Measurements from ENCODE around the gene KCNT1. TPM values are rescaled to one million over a fixed set of nuclear protein-coding genes. Genes with fewer than 3 reads are reported as not detected.

KCNT1 gene
- total RNA-seq, 1 experiment from 2014 or later: 0.68 TPM

DNA sequence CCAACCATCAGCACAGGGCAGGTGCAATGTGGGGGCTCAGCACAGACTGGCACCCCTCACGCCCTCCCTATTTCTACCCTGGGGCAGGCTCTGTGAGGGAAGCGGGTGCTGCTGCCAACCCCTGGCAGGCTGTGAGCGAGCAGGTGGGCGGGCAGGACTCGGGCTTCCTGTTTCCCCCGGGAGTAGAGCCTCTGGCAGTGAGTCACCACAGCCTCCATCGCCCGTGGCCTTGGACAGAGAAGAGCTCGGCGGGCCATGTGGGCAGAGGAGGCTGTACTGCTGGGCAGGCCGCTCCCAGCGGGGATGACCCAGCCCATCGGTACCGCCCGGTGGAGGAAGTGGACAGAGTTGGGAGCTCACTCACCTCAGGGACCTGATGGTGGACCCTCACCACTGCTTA, 16.6 kb downstream of the KCNT1 start:
- Histone ChIP-seq H2BK20ac (ENCODE audit: low read depth, low read length, poor library complexity, severe bottlenecking) (no peak overlapping the region), H4K20me1 (ENCODE audit: control insufficient read depth, insufficient read depth, insufficient read length) (no peaks in the 10 kb centered on the region), H3K79me1 (ENCODE audit: insufficient read depth, low read depth, low read length, poor library complexity, severe bottlenecking) (no peaks in the 10 kb centered on the region), H2BK120ac (ENCODE audit: low read depth, low read length, poor library complexity, severe bottlenecking) (no peak overlapping the region), H3K4me1 (ENCODE audit: insufficient read depth, low read length) (no peaks in the 10 kb centered on the region), H3K4ac (ENCODE audit: low read depth, low read length) (no peak overlapping the region), H3K4me2 (ENCODE audit: insufficient read depth, insufficient read length, low read length) (no peak overlapping the region), H2AFZ (ENCODE audit: low read length) (no peak overlapping the region), H3K18ac (ENCODE audit: insufficient read length, low read depth, low read length) (no peak overlapping the region), H3K9me3 (ENCODE audit: control insufficient read depth, low read depth, low read length) (no peaks in the 10 kb centered on the region), H3K23me2 (ENCODE audit: insufficient read length, low read depth, low read length, poor library complexity, severe bottlenecking) (peaks cover 3% of the 10 kb centered on the region), H3K9ac (ENCODE audit: extremely low read depth, insufficient read length, low read length) (no peak overlapping the region), H3K23ac (ENCODE audit: insufficient read length, low read depth, low read length) (no peak overlapping the region), H4K8ac (replicated peaks; ENCODE audit: insufficient read length, low read depth, low read length) (no peak overlapping the region), H3K27ac (ENCODE audit: insufficient read length, low read depth, low read length) (no peak overlapping the region), H2BK5ac (ENCODE audit: insufficient read length, low read length) (no peak overlapping the region), H4K91ac (ENCODE audit: insufficient read length, low read depth, low read length) (no peak overlapping the region), H2BK12ac (ENCODE audit: insufficient read length, low read depth, low read length) (no peak overlapping the region), H3K27me3 (ENCODE audit: insufficient read depth, low read length) (peaks cover 6% of the 10 kb centered on the region; the same call in 1 of the 2 replicates), H2BK15ac (ENCODE audit: low read depth, low read length) (no peak overlapping the region), H3K79me2 (ENCODE audit: insufficient read depth, low read length) (no peaks in the 10 kb centered on the region), H4K5ac (ENCODE audit: insufficient read length, low read depth, low read length) (no peak overlapping the region), H3K14ac (ENCODE audit: insufficient read depth, low read length) (no peak overlapping the region), H3T11ph (ENCODE audit: low read length) (no peak overlapping the region), H3K56ac (ENCODE audit: insufficient read length, low read depth, low read length) (no peak overlapping the region), H2AK5ac (ENCODE audit: insufficient read length, low read length) (no peak overlapping the region)
- Mint-ChIP-seq H3K27me3 (ENCODE audit: low read depth) (peaks cover 30% of the 10 kb centered on the region), H3K27ac (no peak overlapping the region), H3K36me3 (ENCODE audit: insufficient read depth in 1 of 3, low read depth in 3 of 3) (no peaks in the 10 kb centered on the region), H3K4me3 (no peak overlapping the region), H3K9me3 (no peaks in the 10 kb centered on the region), H3K4me1 (peaks cover 0 to 7% of the 10 kb centered on the region in 2 experiments; a peak in 2 of 4 replicates)
- WGBS (ENCODE audit: extremely low coverage, insufficient read length, low lambda C conversion rate): no CpG with 5 or more reads among the region's 15 CpGs
- DNase-seq: no peak
- TF ChIP-seq, protein P1, sequence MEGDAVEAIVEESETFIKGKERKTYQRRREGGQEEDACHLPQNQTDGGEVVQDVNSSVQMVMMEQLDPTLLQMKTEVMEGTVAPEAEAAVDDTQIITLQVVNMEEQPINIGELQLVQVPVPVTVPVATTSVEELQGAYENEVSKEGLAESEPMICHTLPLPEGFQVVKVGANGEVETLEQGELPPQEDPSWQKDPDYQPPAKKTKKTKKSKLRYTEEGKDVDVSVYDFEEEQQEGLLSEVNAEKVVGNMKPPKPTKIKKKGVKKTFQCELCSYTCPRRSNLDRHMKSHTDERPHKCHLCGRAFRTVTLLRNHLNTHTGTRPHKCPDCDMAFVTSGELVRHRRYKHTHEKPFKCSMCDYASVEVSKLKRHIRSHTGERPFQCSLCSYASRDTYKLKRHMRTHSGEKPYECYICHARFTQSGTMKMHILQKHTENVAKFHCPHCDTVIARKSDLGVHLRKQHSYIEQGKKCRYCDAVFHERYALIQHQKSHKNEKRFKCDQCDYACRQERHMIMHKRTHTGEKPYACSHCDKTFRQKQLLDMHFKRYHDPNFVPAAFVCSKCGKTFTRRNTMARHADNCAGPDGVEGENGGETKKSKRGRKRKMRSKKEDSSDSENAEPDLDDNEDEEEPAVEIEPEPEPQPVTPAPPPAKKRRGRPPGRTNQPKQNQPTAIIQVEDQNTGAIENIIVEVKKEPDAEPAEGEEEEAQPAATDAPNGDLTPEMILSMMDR (conservative IDR thresholded peaks at IDR 0.05): no peak
